GM06990 (cell line): Measurements from ENCODE around the gene LRMDA.

Source experiments
- DNase-seq: peaks from one replicate; pipeline ENCODE4 v3.0.0-alpha.2; 2011; ENCODE audit not compliant: insufficient read length; ENCODE audit errors: extremely low read depth
- H3K27me3 ChIP-seq: replicated peaks from 2 replicates; pipeline ENCODE4 v1.6.0; 2011; ENCODE audit warnings: low read length; ENCODE audit not compliant: control insufficient read depth, insufficient read depth
- H3K36me3 ChIP-seq: 2 replicates; pipeline ENCODE4 v1.5.1; 2011; ENCODE audit warnings: low read length; ENCODE audit not compliant: control insufficient read depth, insufficient read depth
- H3K4me3 ChIP-seq: replicated peaks from 2 replicates; pipeline ENCODE4 v1.5.1; 2011; ENCODE audit warnings: low read depth, mild to moderate bottlenecking, control low read depth, low read length
- CTCF ChIP-seq: IDR thresholded peaks from 2 replicates; pipeline ENCODE4 v1.5.1; 2011; ENCODE audit warnings: low read length, control low read depth, mild to moderate bottlenecking, inconsistent platforms; ENCODE audit not compliant: insufficient read depth, poor library complexity, severe bottlenecking

The LRMDA gene

GRCh38 chr10:75774783-75775490 is 343.5 kb downstream of the LRMDA start:
- H3K36me3 ChIP-seq = no peaks in the 10 kb centered on the region
- no peak overlapping the region for H3K4me3 ChIP-seq
- TF ChIP-seq CTCF = no peak
- DNase-seq = no peak
- H3K27me3 ChIP-seq = no peaks in the 10 kb centered on the region

GRCh38 chr10:75776738-75777504 is 345.5 kb downstream of the LRMDA start:
- no peak for DNase-seq
- Histone ChIP-seq H3K27me3 (no peaks in the 10 kb centered on the region; the same call in 1 of the 2 replicates), H3K4me3 (no peak overlapping the region), H3K36me3 (no peaks in the 10 kb centered on the region)
- no peak for TF ChIP-seq CTCF

- no peak overlapping the region for H3K4me3 ChIP-seq
- TF ChIP-seq CTCF = no peak
These were observed 347.2 kb downstream of the LRMDA start for GRCh38 chr10:75778665-75779064.

GRCh38 chr10:75779276-75779675 is 347.9 kb downstream of the LRMDA start:
- no peaks in the 10 kb centered on the region; the same call in 1 of the 2 replicates for H3K27me3 ChIP-seq
- no peak overlapping the region for H3K4me3 ChIP-seq
- H3K36me3 ChIP-seq = no peaks in the 10 kb centered on the region
- no peak for TF ChIP-seq CTCF
- DNase-seq = no peak

More at GRCh38 chr10:75778665-75779064, 347.2 kb downstream of the LRMDA start:
- no peak for DNase-seq
- no peaks in the 10 kb centered on the region; the same call in 1 of the 2 replicates for H3K27me3 ChIP-seq
- no peaks in the 10 kb centered on the region for H3K36me3 ChIP-seq

GRCh38 chr10:75782463-75783248 is 351.2 kb downstream of the LRMDA start:
- DNase-seq = no peak
- TF ChIP-seq CTCF = no peak
- no peak overlapping the region for H3K4me3 ChIP-seq

More at GRCh38 chr10:75782463-75783248, 351.2 kb downstream of the LRMDA start:
- Histone ChIP-seq H3K27me3 (no peaks in the 10 kb centered on the region; the same call in none of the 2 replicates), H3K36me3 (no peaks in the 10 kb centered on the region)
